HL-60 (cell line): ENCODE data around the gene PMEL.
"Not testable (repeated sequence)": the region's sequence is repeated elsewhere in the genome, so short reads cannot be mapped to it uniquely, and the experiment has no call there.

Experiments
- DNase-seq, 2 experiments: peaks; one replicate each; pipeline ENCODE4 v3.0.0-alpha.2; 2010 to 2020; ENCODE audit warnings: low read depth in 1 of 2, low spot score in 1 of 2
- H3K27ac ChIP-seq: fragments of 250-450 bp; sonication (Bioruptor Pico); replicated peaks from 2 replicates; pipeline ENCODE4 v1.5.1; 2020; ENCODE audit warnings: mild to moderate bottlenecking, moderate library complexity
- H3K27me3 ChIP-seq: fragments of 250-450 bp; sonication (Bioruptor Pico); 2 replicates; pipeline ENCODE4 v1.5.1; 2021; ENCODE audit warnings: mild to moderate bottlenecking, moderate library complexity; ENCODE audit not compliant: insufficient read depth, poor library complexity, severe bottlenecking
- H3K4me3 ChIP-seq: replicated peaks from 2 replicates; pipeline ENCODE4 v1.5.1; 2011; ENCODE audit warnings: mild to moderate bottlenecking, control low read depth, low read length; ENCODE audit not compliant: insufficient read depth
- GABPA ChIP-seq: IDR thresholded peaks from 2 replicates; pipeline ENCODE4 v1.6.1; 2012; ENCODE audit warnings: low read depth
- POLR2AphosphoS5 ChIP-seq: IDR thresholded peaks from 2 replicates; pipeline ENCODE4 v1.6.1; 2012; ENCODE audit warnings: low read depth
- SPI1 ChIP-seq: IDR thresholded peaks from 2 replicates; pipeline ENCODE4 v1.6.1; 2012; ENCODE audit warnings: low read depth, mild to moderate bottlenecking, borderline replicate concordance
- TF ChIP-seq, protein P1 (sequence below): IDR thresholded peaks from one replicate; pipeline ENCODE4 v1.5.1; 2011; ENCODE audit warnings: low read length, control low read depth, inconsistent platforms; ENCODE audit not compliant: insufficient read depth
- TF ChIP-seq, protein P2 (sequence below): IDR thresholded peaks from 2 replicates; pipeline ENCODE4 v1.6.1; 2012; ENCODE audit warnings: low read depth; ENCODE audit not compliant: insufficient replicate concordance

Gene PMEL

DNA sequence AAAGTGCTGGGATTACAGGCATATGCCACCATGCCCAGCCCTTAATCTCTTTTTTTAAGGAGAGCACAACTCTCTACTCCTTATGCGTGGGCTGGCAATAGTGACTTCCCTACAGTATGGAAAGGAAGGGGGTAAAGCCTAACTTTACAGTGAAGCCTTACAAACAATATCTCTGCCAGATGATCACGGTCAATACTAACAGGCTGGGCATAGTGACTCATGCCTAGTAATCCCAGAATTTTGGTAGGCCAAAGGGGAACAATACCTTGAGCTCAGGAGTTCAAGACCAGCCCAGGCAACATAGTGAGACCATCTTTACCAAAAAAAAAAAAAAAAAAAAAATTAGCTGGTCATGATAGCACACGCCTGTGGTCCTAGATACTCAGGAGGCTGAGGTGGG lies 43.7 kb downstream of the PMEL start:
- Histone ChIP-seq H3K27ac (no peak overlapping the region), H3K27me3 (no peaks in the 10 kb centered on the region), H3K4me3 (no peak overlapping the region)
- TF ChIP-seq GABPA: no peak
- no peak for TF ChIP-seq POLR2AphosphoS5
- TF ChIP-seq, protein P1, sequence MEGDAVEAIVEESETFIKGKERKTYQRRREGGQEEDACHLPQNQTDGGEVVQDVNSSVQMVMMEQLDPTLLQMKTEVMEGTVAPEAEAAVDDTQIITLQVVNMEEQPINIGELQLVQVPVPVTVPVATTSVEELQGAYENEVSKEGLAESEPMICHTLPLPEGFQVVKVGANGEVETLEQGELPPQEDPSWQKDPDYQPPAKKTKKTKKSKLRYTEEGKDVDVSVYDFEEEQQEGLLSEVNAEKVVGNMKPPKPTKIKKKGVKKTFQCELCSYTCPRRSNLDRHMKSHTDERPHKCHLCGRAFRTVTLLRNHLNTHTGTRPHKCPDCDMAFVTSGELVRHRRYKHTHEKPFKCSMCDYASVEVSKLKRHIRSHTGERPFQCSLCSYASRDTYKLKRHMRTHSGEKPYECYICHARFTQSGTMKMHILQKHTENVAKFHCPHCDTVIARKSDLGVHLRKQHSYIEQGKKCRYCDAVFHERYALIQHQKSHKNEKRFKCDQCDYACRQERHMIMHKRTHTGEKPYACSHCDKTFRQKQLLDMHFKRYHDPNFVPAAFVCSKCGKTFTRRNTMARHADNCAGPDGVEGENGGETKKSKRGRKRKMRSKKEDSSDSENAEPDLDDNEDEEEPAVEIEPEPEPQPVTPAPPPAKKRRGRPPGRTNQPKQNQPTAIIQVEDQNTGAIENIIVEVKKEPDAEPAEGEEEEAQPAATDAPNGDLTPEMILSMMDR: no peak
- no peak for TF ChIP-seq SPI1
- TF ChIP-seq, protein P2, sequence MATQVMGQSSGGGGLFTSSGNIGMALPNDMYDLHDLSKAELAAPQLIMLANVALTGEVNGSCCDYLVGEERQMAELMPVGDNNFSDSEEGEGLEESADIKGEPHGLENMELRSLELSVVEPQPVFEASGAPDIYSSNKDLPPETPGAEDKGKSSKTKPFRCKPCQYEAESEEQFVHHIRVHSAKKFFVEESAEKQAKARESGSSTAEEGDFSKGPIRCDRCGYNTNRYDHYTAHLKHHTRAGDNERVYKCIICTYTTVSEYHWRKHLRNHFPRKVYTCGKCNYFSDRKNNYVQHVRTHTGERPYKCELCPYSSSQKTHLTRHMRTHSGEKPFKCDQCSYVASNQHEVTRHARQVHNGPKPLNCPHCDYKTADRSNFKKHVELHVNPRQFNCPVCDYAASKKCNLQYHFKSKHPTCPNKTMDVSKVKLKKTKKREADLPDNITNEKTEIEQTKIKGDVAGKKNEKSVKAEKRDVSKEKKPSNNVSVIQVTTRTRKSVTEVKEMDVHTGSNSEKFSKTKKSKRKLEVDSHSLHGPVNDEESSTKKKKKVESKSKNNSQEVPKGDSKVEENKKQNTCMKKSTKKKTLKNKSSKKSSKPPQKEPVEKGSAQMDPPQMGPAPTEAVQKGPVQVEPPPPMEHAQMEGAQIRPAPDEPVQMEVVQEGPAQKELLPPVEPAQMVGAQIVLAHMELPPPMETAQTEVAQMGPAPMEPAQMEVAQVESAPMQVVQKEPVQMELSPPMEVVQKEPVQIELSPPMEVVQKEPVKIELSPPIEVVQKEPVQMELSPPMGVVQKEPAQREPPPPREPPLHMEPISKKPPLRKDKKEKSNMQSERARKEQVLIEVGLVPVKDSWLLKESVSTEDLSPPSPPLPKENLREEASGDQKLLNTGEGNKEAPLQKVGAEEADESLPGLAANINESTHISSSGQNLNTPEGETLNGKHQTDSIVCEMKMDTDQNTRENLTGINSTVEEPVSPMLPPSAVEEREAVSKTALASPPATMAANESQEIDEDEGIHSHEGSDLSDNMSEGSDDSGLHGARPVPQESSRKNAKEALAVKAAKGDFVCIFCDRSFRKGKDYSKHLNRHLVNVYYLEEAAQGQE: no peak
- no peak for DNase-seq

DNA sequence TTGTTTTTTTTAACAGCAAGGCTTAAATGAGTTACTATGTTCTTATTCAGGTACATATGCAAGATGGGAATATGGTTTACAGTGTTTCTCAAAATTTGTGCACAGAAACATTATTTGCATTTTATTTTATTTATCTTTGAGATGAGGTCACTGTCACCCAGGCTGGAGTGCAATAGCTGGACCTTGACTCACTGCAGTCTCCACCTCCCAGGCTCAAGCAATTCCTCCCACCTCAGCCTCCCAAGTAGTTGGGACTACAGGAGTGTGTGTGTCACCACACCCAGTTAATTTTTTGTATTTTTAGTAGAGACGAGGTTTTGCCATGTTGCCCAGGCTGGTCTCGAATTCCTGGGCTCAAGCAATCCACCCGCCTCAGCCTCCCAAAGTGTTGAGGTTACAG lies 46.8 kb downstream of the PMEL start:
- not testable (repeated sequence) for H3K4me3 ChIP-seq, H3K27ac ChIP-seq, H3K27me3 ChIP-seq, DNase-seq

DNA sequence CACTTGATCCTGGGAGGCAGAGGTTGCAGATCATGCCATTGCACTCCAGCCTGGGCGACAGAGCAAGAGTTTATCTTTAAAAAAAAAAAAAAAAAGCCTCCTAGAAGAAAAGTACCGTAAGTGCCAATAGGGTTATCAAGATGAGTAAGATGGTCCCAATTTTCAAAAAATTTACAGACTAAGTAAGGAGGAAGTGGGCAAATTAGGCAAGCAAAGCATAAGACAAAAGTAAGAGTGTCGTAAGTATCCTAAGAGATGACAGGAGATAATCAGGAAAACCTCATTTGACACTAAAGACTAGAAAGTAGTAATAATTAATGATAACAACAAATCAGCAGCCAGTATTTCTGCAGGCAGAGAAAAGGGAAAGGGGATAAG lies 50.4 kb downstream of the PMEL start:
- TF ChIP-seq, protein P1: no peak
- TF ChIP-seq SPI1: peak; percentile 65; the same call in 1 of the 2 replicates
- peak in 1 of 2 experiments; percentile 57 for DNase-seq
- H3K27ac ChIP-seq: no peak overlapping the region
- no peak overlapping the region for H3K4me3 ChIP-seq
- H3K27me3 ChIP-seq: no peaks in the 10 kb centered on the region

DNA sequence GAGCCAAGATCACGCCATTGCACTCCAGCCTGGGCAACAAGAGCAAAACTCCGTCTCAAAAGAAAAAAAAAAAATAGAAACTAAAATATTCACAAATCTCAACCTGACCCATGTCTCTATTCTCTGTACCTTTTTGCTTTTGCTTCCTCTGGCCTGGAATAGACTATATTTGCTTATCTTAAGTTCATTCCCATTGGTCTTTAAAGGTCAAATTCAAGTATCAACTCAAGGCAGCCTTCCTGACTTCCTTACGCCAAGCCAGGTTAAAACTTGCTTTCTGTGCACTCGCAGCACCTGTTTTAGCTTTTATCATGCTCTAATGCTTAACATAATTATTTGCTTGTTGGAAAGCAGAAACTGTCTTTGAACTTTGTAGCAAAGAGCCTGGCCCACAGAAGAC lies 52.9 kb downstream of the PMEL start:
- TF ChIP-seq, protein P2: no peak
- TF ChIP-seq POLR2AphosphoS5: no peak
- TF ChIP-seq, protein P1: no peak
- no peak for TF ChIP-seq GABPA
- TF ChIP-seq SPI1: no peak
- H3K4me3 ChIP-seq: no peak overlapping the region
- DNase-seq: no peak
- no peaks in the 10 kb centered on the region for H3K27me3 ChIP-seq
- no peak overlapping the region for H3K27ac ChIP-seq

DNA sequence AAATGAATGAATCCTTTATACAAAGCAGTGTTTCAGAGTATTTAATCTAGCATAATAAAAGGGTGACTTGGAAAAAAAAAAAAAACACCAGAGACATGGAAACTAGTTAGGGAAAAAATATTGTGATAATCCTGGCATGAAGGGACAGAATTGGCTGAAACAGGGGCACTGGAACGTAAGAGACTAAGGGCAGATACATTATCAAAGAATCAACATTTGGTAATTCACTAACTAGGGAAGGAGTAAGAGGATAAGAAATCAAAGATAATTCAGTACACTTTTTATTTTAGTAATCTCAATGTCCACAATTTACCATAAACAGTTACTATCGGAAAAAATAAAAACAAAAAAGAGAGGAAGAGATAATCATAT lies 56.3 kb downstream of the PMEL start:
- TF ChIP-seq, protein P2: no peak
- no peak for TF ChIP-seq POLR2AphosphoS5
- no peak for TF ChIP-seq SPI1
- no peak for TF ChIP-seq GABPA
- no peak for DNase-seq
- no peaks in the 10 kb centered on the region for H3K27me3 ChIP-seq
- H3K4me3 ChIP-seq: no peak overlapping the region
- H3K27ac ChIP-seq: no peak overlapping the region
